NCI-H345 treated with DMSO at 0.1 percent for 48 hours (cell line): ENCODE data around the gene CMSS1.
"Not testable (repeated sequence)": the region's sequence is repeated elsewhere in the genome, so short reads cannot be mapped to it uniquely, and the experiment has no call there.

Experiments used
- DNase-seq: peaks from one replicate; lab custom pipeline; 2025; ENCODE audit not compliant: unreplicated experiment; lab: John Stamatoyannopoulos, UW

CMSS1 gene

GRCh38 chr3:100046986-100047385, 229.3 kb downstream of the CMSS1 start:
- DNase-seq, result no peak

DNA sequence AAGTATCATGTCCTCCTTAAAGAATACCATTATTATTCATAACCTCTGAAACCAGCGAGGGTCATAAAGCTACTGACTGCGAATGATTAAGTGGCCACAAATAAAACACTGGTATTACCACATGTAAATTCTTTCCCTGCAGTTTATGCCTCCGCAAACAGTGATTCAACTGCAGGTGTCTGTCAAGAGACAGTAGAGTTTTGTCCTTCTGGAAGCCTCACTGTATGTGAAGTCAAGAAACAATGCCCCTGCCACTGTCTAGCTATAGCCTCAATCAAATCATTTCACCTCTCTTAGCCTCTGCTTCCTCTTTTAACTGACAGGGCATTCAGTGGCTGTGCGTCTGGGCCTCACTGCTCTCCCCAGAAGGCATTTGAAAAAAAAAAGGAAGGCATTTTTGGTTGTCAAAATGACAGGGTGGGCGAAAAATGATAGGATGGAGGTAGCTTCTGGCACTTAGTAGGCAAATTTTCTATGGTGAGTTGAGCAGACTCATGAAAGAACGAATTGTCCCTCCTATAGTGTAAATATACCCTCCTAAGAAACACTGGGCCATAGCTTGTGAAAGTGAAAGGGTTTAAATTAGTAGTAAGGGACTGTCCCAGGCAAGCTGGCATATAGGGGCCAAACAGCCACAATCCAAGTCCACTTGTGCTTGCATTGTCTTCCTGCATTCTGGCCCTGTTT, 229.9 kb downstream of the CMSS1 start:
- no peak for DNase-seq

- DNase-seq, result no peak
These were observed 230.6 kb downstream of the CMSS1 start for GRCh38 chr3:100048248-100048647.

GRCh38 chr3:100051513-100051912, 233.9 kb downstream of the CMSS1 start:
- DNase-seq, result not testable (repeated sequence)

GRCh38 chr3:100053951-100054620, 236.4 kb downstream of the CMSS1 start:
- no peak for DNase-seq

DNA sequence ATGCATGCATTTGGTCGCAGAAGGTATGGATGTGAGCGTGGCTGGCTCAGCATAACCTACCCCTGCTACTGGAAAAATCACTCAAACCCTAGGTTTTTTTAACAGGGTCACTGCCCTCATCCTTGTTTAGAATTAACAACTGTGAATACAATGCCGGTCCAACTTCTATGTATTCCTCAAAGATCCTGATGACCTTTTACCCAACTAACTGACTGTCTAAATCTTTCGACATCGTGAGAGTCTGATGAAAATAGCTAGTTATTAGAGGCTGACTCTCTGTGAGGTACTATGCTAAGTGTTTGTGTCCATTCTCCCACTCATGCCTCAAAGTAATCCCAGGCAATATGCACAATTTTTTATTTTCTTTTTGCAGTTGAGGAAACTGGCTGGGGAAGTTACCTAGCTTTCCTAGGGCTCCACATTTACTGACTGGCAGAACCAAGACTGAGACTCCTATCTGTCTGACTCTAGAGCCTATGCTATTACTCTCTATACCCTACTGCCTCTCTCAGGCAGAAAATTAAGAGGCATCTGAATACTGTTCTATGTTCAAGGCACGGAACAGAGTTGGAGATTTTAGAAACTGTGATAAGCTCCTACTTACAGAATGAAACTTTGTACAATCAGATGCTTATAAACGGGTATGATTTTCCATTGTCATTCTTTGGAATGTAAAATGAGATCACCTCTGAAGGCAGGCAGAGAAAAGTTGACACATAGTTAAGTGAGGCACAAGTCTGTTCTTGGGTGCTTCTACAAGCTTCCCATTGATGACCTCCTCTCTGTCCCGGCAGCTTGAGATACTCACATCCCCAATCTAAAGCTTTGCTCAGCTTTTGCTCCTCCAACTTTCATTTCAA, 240.3 kb downstream of the CMSS1 start:
- no peak for DNase-seq

DNA sequence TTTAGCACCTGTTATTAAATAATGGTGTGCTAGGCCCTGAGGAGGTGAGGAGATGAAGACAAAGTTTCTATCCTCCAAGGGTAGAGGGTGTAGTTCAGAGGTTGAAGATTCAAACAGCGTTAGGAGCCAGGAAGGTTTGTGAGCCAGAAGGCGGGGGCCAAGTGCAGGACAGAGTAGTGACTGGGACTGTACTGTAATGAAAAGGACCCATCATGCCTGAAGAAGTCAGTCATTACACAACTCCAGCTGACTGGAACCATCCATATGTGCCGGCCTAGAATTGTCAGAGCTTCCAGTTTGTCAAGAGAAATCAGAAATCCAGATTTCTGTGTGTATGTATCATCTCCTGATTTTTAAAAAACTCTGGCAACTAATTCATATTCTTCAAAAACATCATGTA, 241.8 kb downstream of the CMSS1 start:
- no peak for DNase-seq

DNA sequence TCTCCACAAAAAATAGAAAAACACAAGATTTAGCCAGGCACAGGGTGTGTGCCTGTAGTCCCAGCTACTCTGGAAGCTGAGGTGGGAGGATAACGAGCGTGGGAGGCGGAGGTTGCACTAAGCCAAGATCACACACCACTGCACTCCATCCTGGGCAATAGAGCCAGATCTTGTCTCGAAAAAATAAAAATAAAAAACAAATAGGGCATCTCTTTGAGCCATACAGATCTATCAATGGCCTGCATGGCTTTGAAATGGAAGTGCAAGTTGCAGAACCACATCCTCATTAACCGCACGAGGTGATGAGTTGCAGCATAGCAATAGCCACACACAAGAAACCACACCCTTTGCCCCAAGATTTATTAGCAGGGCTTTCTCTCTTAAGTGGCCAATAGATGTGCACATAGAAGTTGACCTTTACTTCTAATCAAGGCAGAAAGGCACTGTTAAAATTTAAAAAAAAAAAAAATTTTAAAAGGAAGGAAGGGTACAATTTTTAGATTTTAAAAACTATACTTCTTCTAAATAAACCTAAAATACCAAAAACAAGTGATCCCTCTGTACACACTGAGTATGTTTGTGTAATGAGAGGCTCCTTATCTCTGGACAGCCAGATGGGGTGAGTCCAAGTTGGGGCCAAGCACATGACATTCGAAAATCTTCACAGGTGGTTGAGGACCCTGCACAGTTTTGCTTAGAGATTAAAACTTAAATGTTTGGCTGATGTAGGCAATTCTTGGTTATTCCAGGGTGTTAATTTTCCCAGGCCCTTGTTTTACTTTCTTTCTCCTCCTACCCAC, 243.2 kb downstream of the CMSS1 start:
- no peak for DNase-seq

- DNase-seq, result no peak
These were observed 245.0 kb downstream of the CMSS1 start for GRCh38 chr3:100062665-100063064.

GRCh38 chr3:100063929-100064461, 246.3 kb downstream of the CMSS1 start:
- DNase-seq, result no peak

DNA sequence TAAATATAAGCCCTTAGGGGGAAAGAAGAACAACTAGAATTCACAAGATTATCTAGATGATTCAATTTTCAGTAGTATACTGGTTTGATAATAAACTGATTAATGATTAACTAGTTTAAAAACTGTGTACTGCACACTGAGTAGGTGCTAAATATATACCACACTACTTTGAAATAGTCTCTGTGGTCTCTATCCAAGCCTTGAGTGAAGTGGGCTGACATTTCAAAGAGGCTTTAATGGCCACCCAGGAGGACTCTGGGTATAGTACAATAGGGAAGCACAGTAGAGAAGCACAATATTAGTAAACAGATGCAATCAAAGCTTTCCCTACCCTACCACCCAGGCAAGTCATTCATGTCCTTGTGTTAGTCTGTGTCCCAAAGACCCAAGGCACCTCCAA, 249.9 kb downstream of the CMSS1 start:
- no peak for DNase-seq

GRCh38 chr3:100068826-100069225, 251.2 kb downstream of the CMSS1 start:
- peak; percentile 2 for DNase-seq

DNA sequence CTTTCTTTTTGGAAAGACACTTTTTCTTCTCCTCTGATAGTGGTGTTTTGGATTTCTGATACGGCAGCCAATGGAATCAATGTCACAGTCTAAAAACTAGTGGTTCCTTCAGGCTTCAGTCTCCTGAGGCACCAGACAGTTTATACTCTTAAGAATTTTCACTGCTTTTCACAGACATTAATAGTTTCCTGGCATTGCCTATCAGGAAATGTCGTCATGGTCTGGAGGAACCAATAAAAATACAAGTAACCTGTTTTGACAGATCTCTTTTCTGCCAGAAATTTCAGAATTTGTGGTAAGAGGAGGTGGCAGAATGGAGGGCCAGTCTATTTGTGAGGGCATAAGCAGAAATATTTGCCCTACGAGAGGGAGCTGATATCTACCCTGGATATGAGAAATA, 251.8 kb downstream of the CMSS1 start:
- DNase-seq, result no peak

- no peak for DNase-seq
These were observed 254.8 kb downstream of the CMSS1 start for GRCh38 chr3:100072326-100073048.

GRCh38 chr3:100073049-100073713, 255.5 kb downstream of the CMSS1 start:
- no peak for DNase-seq

DNA sequence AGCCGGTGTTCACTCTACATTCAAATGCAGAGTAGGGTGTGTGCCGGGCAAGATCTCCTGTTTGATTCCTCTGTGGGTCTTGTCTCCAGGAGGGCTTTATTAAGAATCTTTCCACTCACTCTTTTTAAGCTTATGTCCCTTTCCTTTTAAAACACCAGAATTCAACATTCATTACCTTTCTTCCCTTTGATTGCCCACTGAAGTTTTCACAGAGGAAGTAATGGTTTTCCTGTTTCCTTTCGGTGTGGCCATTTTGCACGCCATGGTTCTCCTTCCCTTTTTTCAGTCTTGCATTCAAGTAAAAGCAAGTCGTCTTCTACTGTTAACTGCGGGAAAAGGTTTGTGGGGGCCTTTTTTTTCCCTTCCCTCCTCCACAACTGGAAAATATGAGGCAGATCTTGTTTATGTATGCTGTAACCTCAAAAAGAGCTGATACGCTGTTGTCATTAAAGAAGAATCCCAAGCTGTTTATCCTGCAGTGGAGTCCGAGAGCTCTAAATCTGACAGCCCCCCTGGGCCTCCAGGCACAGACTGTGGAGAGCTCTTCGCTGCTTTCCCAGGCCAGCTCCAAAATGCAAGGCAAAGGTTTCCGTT, 256.1 kb downstream of the CMSS1 start:
- DNase-seq, result no peak

DNA sequence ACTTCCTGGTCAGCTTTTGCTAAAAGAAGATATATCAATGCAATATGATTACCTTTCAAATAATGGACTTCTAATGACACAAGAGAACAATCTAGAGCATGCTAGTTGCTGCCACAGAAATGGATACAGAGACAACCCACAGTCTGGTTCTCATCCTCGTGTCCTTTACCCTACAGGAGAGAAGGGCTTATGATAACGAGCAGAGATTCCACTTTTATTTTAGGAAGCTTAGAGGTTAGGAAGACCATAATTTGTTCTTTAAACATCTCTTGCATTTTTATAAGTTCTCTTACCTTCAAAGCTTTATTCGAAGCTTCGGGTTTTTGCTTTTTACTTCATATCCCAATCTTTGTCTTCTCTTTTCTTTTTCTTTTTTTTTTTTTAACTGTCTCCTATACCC, 257.5 kb downstream of the CMSS1 start:
- no peak for DNase-seq

GRCh38 chr3:100075851-100076730, 258.4 kb downstream of the CMSS1 start:
- DNase-seq, result no peak
